ENCODE results near the gene PCDHGC5.

Gene PCDHGC5

DNA sequence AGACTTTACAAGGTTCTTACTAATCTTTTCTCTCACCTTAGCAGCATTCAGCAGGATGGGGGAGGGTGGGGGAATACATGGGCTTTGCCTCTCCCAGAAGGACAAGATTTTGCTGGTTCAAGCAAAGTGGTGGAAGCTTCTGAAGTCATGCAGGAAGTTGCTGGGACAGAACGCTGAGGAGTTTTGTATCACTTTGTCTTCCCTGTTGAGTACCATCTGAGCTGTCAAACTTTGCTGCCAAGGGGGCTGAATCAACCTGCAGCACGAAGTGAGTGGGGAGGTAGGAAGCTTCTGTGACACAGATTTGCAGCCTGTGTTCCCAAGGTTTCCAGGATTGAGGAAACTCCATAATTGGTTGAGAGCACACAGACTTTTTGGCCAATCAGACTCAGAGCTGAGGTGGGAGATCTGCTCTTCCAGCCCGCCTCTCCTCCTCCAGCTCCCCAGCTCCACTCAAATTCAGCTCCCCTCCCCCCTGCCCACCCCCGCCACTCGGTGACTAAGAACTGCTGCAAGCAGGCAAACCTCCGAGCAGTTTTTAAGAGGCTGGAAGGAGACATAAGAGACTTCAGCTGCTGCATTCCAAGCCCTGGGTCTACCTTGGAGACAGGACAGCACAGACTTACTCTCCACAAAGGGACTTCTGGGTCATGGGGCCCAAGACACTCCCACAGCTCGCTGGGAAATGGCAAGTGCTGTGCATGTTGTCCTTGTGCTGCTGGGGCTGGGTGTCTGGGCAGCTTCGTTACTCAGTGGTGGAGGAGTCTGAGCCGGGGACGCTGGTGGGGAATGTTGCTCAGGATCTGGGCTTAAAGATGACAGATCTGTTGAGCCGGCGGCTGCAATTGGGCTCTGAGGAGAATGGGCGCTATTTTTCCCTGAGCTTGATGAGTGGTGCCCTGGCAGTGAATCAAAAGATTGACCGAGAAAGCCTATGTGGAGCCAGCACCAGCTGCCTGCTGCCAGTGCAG lies at the start of gene PCDHGC5:
TSS of gene PCDHGC5 (plus strand) at position 491 of the 971 bp plus-strand sequence. CDS start at position 651, 160 bp downstream.
- DNase-seq: no peak

DNA sequence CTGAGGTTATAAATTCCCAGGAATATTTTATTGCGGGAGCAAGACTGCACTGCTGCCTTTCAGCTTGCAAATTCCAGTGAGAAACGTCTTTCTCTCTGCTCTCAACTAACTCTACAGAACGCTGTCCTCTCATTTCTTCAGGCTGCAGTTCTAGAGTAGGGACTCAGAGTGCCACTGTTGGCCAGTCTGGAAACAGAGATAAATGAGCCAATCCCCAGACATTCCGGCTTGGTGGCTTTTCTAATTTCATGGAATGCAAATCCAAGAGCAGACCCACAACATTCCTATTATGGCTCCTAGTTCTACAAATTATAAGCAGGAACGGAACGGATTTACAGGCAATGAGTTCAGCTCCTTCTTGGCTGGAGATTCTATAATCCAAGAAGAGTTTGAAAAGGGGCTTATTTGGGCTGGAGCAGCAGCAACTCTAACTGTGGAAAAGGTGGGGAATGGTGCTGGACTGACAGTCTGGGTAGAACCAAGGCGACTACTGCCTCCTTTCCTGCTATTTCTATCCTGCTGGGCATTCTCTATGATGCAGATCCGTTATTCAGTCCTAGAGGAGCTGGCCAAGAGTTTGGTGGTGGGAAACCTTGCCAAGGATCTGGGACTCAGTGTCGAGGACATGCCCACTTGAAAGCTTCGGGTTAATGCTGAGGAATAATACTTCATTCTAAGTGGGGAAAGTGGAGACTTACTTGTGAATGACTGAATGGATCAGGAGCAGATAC lies 49.3 kb upstream of the PCDHGC5 start:
- no peak for DNase-seq

DNA sequence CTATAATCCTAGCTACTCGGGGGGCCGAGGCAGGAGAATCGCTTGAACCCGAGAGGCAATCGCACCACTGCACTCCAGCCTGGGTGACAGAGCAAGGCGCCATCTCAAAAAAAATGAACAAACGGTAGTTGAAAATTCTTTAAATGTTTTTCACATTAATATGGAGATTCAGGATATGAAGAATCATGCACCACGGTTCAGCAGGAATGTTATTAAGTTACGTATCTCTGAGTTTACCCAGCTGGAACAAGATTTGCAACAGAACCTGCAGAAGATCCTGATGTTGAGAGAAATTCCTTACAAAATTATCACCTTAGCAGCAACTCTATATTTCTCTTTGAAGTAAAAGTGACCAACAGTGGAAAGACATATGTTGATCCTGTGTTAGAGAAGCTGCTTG lies 48.5 kb upstream of the PCDHGC5 start:
- DNase-seq: no peak

DNA sequence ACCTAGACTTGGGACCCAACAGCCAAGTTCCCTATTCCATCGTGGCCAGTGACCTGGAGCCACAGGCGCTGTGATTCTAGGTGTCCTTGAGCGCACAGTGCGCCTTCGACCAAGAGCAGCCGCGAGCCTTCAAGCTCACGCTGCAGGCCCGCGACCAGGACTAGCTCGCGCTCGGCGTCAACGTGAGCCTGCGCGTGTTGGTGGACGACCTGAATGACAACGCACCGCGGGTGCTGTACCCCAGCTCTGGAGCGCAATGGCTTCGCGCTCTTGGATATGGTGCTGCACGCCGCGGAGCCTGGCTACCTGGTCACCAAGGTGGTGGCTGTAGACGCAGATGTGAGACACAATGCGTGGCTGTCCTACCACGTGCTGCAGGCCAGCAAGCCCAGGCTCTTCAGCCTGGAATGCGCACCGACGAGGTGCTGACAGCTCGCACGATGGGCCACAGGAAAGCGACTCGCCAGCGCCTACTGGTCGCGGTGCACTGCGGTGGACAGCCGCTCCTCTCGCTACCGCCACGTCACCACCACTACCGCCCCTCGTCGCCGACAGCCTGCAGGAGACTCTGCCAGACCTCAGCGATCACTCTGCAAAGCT lies 47.2 kb upstream of the PCDHGC5 start:
- no peak for DNase-seq

DNA sequence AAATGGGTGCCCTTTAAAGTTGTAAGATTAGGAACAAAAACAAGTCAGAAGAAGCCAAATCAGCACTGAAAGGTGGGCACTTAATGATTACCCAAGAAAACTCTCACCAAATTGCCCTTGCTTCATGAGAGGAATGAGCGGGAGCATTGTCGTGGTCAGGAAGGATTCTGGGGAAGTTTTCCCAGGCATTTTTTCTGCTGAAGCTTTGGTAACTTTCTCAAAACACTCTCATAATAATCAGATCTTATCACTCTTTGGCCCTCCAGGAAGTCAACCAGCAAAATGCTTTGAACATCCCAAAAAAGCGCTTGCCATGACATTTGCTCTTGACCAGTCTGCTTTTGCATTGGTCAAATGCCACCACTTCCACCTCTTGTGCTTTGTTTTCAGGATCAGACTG lies 23.5 kb upstream of the PCDHGC5 start:
- no peak for DNase-seq

DNA sequence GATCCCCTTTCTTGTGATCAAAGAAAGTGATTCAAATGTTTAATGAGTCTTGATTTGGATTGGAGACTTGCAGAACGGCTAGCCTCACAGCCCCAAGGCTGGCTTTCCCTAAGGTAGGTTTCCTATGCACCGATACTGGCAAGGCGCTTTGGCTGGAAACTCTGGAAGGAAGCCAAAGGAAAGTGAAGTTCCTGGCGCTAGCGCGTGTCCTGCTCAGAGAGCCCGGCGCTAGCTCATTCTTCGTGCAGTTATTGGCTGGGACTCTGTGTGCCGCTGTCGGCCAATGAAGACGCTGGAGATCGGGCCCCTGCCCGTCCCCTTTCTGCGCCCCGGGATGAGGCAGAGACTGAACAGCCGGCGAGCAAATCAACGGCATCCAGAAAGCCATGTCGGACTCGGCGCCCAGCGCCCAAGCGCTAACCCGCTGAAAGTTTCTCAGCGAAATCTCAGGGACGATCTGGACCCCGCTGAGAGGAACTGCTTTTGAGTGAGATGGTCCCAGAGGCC lies 13.2 kb upstream of the PCDHGC5 start, which contains the start of gene PCDHGC3:
TSS of gene PCDHGC3 (plus strand) at position 342 of the 507 bp plus-strand sequence. CDS start at position 493, 151 bp downstream.
- DNase-seq: no peak

DNA sequence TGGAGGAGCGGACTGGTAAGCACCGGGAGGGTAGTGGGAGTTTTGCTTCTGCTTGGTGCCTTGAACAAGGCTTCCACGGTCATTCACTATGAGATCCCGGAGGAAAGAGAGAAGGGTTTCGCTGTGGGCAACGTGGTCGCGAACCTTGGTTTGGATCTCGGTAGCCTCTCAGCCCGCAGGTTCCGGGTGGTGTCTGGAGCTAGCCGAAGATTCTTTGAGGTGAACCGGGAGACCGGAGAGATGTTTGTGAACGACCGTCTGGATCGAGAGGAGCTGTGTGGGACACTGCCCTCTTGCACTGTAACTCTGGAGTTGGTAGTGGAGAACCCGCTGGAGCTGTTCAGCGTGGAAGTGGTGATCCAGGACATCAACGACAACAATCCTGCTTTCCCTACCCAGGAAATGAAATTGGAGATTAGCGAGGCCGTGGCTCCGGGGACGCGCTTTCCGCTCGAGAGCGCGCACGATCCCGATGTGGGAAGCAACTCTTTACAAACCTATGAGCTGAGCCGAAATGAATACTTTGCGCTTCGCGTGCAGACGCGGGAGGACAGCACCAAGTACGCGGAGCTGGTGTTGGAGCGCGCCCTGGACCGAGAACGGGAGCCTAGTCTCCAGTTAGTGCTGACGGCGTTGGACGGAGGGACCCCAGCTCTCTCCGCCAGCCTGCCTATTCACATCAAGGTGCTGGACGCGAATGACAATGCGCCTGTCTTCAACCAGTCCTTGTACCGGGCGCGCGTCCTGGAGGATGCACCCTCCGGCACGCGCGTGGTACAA lies 12.6 kb upstream of the PCDHGC5 start:
- DNase-seq: no peak

DNA sequence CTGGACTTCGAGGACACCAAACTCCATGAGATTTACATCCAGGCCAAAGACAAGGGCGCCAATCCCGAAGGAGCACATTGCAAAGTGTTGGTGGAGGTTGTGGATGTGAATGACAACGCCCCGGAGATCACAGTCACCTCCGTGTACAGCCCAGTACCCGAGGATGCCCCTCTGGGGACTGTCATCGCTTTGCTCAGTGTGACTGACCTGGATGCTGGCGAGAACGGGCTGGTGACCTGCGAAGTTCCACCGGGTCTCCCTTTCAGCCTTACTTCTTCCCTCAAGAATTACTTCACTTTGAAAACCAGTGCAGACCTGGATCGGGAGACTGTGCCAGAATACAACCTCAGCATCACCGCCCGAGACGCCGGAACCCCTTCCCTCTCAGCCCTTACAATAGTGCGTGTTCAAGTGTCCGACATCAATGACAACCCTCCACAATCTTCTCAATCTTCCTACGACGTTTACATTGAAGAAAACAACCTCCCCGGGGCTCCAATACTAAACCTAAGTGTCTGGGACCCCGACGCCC lies 11.8 kb upstream of the PCDHGC5 start:
- DNase-seq: no peak

DNA sequence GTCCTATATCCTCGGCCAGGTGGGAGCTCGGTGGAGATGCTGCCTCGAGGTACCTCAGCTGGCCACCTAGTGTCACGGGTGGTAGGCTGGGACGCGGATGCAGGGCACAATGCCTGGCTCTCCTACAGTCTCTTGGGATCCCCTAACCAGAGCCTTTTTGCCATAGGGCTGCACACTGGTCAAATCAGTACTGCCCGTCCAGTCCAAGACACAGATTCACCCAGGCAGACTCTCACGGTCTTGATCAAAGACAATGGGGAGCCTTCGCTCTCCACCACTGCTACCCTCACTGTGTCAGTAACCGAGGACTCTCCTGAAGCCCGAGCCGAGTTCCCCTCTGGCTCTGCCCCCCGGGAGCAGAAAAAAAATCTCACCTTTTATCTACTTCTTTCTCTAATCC lies 11.1 kb upstream of the PCDHGC5 start:
- no peak for DNase-seq

DNA sequence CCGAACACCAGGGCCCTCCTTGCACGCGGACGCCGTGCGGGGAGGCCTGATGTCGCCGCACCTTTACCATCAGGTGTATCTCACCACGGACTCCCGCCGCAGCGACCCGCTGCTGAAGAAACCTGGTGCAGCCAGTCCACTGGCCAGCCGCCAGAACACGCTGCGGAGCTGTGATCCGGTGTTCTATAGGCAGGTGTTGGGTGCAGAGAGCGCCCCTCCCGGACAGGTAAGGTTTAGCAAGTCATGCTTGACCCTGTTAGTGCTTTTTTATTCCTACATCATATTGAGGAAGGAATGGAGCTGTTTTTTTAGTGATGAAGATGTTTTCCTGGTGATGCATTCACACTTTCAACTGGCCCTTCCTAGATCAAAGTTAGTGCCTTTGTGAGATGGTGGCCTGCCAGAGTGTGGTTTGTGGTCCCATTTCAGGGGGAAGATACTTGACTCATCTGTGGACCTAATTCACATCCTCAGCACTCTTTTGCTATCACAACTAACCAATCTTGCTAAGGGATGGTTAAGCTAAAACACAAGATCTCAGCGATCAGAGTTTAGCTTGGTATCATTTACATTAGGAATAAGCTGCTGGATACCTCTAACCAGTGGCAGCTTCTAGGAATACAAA lies 10.4 kb upstream of the PCDHGC5 start:
- DNase-seq: no peak

DNA sequence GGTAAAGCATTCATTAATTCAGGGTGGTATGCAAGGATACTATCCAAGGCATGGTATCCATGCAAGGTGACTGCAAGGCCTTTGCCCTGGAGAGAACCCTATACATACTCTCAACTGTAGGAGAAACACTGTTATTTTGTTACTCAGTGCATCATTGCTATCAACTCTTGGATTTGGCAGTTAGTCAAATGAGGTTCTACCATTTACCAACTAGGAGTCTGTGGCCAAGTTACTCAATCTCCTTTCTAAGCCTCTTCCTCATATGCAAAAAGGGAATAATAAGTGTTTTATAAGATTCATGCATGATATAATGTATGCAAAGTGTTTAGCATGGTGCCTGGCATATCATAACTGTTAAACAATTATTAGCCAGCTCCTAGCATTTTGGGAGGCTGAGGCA lies 9.1 kb upstream of the PCDHGC5 start:
- no peak for DNase-seq

DNA sequence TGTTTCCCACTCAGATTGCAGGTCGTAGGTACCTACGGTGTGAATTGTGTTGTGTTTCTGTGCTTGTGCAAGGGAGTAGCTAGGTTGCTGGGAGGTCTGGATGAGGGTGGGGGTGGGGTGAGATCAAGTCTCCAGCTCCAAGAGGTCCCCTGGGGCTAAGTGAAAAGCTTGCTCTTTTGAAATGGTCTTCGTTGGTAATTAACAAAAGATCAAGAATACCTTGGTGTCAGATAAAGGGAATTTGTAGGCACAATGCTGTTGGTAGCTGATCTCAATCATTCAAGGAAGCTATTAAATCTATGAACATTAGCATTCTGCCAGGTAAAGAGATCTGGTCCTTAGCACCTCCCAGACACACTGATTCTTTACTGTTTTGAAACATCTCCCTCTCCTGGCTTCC lies 5.0 kb upstream of the PCDHGC5 start:
- no peak for DNase-seq

DNA sequence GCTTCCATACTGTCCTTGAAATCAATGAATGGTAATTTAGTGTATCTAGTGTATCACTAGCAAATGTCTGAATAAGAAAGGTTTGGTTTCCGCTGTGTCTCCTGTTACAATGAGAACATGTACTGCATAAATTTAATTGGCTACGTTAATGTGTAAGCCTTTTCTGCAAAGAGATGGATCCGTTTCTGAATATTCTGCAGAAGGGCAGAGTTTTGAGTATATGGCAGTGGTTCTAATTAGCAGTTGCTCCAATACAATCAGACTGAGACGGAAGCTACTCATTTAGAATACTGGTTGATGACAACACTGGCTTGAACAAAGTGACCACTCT lies 4.6 kb upstream of the PCDHGC5 start:
- no peak for DNase-seq

DNA sequence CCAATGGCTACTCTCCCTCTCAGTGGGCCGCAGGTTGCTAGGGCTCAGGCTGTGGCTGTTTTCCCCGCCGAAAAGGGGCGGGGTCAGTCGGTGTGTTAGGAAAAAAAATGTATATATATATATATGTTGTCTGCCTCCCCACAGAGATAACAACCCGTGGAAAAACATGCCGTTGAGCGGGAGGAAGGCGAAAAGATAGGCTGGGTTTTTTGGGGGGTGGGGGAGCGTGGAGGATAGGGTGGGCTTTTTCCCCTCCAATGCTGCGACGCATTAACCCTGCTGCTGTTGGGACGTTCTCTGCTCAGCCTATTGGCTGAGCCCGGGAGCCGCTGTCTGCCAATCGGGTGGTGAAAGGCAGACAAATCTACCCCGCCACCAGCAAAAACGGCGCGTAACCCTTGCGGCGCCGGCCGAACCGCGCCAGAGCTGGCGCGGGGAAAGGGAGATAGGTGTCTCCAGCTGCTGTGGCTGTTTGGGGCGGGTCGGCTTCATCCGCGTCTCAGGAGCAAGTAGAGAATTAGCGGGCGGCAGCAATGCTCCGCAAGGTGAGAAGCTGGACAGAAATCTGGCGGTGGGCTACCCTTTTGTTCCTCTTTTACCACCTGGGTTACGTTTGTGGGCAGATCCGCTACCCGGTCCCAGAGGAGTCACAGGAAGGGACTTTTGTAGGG lies 4.1 kb upstream of the PCDHGC5 start, which contains the start of gene PCDHGC4:
TSS of gene PCDHGC4 (plus strand) at position 390 of the 671 bp plus-strand sequence. CDS start at position 534, 144 bp downstream.
- DNase-seq: no peak

DNA sequence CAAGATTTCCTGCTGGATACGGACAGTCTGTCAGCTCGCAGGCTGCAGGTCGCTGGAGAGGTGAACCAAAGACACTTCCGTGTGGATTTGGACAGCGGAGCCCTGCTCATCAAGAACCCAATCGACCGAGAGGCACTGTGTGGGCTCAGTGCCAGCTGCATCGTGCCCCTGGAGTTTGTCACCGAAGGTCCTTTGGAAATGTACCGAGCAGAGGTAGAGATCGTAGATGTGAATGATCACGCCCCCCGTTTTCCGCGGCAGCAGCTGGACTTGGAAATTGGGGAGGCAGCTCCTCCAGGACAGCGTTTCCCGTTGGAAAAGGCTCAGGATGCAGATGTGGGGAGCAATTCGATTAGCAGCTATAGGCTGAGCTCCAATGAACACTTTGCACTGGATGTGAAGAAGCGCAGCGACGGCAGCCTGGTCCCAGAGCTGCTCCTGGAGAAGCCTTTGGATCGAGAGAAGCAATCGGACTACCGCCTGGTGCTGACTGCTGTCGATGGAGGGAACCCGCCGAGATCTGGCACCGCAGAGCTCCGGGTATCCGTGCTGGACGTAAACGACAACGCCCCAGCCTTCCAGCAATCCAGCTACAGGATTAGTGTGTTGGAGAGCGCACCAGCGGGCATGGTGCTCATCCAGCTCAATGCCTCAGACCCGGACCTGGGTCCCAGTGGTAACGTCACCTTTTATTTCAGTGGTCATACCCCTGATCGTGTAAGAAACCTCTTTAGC lies 3.4 kb upstream of the PCDHGC5 start:
- DNase-seq: no peak

DNA sequence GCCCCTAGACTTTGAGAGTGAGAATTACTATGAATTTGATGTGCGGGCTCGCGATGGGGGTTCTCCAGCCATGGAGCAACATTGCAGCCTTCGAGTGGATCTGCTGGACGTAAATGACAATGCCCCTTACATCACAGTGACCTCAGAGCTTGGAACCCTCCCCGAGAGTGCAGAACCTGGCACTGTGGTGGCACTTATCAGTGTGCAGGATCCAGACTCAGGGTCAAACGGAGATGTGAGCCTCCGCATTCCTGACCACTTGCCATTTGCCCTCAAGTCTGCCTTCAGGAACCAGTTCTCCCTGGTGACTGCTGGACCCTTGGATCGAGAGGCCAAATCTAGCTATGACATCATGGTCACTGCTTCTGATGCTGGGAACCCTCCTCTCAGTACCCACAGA lies 2.8 kb upstream of the PCDHGC5 start:
- no peak for DNase-seq

DNA sequence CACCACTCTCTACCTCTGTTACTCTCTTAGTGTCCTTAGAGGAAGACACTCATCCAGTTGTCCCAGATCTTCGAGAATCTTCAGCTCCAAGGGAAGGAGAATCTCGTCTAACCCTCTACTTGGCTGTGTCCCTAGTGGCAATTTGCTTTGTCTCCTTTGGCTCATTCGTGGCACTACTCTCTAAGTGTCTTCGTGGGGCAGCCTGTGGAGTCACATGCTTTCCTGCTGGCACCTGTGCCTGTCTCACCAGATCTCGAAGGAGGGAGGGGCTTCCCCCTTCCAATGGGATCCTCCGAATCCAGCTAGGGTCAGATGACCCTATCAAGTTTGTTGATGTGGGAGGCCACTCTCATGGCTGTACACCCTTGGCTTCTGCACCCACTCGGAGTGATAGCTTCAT lies 1.8 kb upstream of the PCDHGC5 start:
- no peak for DNase-seq

DNA sequence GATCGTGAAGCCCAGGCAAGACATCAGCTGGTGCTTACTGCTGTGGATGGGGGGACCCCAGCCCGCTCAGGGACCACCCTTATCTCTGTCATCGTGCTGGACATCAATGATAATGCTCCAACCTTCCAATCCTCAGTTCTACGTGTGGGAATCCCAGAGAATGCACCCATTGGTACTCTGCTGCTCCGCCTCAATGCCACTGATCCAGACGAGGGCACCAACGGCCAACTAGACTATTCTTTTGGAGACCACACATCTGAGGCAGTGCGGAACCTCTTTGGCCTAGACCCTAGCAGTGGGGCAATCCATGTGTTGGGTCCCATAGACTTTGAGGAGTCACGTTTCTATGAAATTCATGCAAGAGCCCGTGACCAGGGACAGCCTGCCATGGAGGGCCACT lies 960 bp downstream of the PCDHGC5 start:
- DNase-seq: no peak

DNA sequence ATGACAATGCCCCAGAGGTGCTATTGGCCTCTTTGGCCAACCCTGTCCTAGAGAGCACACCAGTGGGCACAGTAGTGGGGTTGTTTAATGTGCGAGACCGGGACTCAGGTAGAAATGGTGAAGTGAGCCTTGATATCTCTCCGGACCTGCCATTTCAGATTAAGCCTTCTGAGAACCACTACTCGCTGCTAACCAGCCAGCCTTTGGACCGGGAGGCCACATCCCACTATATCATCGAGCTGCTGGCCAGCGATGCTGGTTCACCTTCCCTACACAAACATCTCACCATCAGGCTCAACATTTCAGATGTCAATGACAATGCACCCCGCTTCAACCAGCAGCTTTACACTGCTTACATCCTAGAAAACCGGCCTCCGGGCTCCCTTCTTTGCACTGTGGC lies 1.4 kb downstream of the PCDHGC5 start:
- DNase-seq: no peak

DNA sequence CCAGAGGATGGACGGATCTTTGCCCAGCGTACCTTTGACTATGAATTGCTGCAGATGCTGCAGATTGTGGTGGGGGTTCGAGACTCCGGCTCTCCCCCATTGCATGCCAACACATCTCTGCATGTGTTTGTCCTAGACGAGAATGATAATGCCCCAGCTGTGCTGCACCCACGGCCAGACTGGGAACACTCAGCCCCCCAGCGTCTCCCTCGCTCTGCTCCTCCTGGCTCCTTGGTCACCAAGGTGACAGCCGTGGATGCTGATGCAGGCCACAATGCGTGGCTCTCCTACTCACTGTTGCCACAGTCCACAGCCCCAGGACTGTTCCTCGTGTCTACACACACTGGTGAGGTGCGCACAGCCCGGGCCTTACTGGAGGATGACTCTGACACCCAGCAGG lies 1.9 kb downstream of the PCDHGC5 start:
- no peak for DNase-seq
